Endothelial cell of umbilical vein (primary cell): ENCODE measurements around the gene TMEM171. TPM values are rescaled to one million over a fixed set of nuclear protein-coding genes. Genes with fewer than 3 reads are reported as not detected.

Experiments
- BruUV-seq: library from RNA; stranded (reverse); fragments of 400-500 nt; replicated peaks from 2 replicates; lab custom pipeline; 2021; lab: Mats Ljungman, UMichigan
- CTCF ChIA-PET: fragments of 300-600, 350-600 bp; sonication (Branson Sonifier 250); formaldehyde crosslinking; loops from one replicate; lab custom pipeline; 2021; ENCODE audit warnings: antibody characterized with exemption, inconsistent platforms; lab: Charles Lee
- POLR2A ChIA-PET: fragments of 300-600, 350-600 bp; sonication (Branson Sonifier 250); formaldehyde crosslinking; loops from one replicate; lab custom pipeline; 2021; ENCODE audit warnings: antibody characterized with exemption, inconsistent platforms; lab: Charles Lee
- DNase-seq: peaks from one replicate; pipeline ENCODE4 v3.0.0-alpha.2; 2011; ENCODE audit warnings: low read depth, low spot score
- FAIRE-seq: peaks from 2 replicates; lab custom pipeline; 2011; peaks lifted over from hg19 to GRCh38; lab: Jason Lieb, UNC
- H2AFZ ChIP-seq: 2 replicates; pipeline ENCODE4 v1.6.0; 2012; ENCODE audit warnings: low read depth, low read length, control low read depth, inconsistent platforms
- H3K27ac ChIP-seq: 2 replicates; pipeline ENCODE4 v1.5.1; 2011; ENCODE audit warnings: low read depth, mild to moderate bottlenecking, control low read depth, low read length, moderate library complexity; ENCODE audit not compliant: insufficient read depth
- H3K27me3 ChIP-seq, 2 experiments: 2 replicates each; pipeline versions ENCODE4 v1.6.0 to v1.6.1; 2011; ENCODE audit warnings: low read length in 2 of 2, mixed read lengths in 1 of 2; ENCODE audit not compliant: control insufficient read depth in 2 of 2, insufficient read depth in 2 of 2
- H3K36me3 ChIP-seq, 2 experiments: 2 replicates in 1 of 2; 3 replicates in 1 of 2; pipeline ENCODE4 v1.5.1; 2011; ENCODE audit warnings: low read length in 2 of 2, mild to moderate bottlenecking in 1 of 2, moderate library complexity in 1 of 2; ENCODE audit not compliant: control insufficient read depth in 2 of 2, insufficient read depth in 2 of 2; ENCODE audit errors: extremely low read depth in 1 of 2
- H3K4me1 ChIP-seq: 3 replicates; pipeline ENCODE4 v1.5.1; 2011; ENCODE audit warnings: mild to moderate bottlenecking, low read length; ENCODE audit not compliant: control insufficient read depth, insufficient read depth; ENCODE audit errors: extremely low read depth
- H3K4me2 ChIP-seq: 2 replicates; pipeline ENCODE4 v1.6.1; 2011; ENCODE audit warnings: low read length, control low read depth, mixed read lengths; ENCODE audit not compliant: insufficient read depth
- H3K4me3 ChIP-seq, 3 experiments: fragments of 200-600 bp in 1 of 3; sonication (generic), shearing (Covaris generic) in 1 of 3; replicated peaks in 1 of 3; 2 replicates each; pipeline ENCODE4 v1.5.1; 2011 to 2016; ENCODE audit warnings: control low read depth in 3 of 3, low read length in 3 of 3, mild to moderate bottlenecking in 2 of 3, inconsistent platforms in 1 of 3, low read depth in 1 of 3, moderate library complexity in 1 of 3; ENCODE audit not compliant: insufficient read depth in 1 of 3
- H3K79me2 ChIP-seq: 2 replicates; pipeline ENCODE4 v1.6.0; 2012; ENCODE audit warnings: low read length, inconsistent platforms; ENCODE audit not compliant: control insufficient read depth, insufficient read depth
- H3K9ac ChIP-seq: replicated peaks from 2 replicates; pipeline ENCODE3; 2011; ENCODE audit warnings: low read length, control low read depth; ENCODE audit not compliant: insufficient read depth; ENCODE audit errors: extremely low read depth
- H3K9me1 ChIP-seq: replicated peaks from 3 replicates; pipeline ENCODE4 v1.6.0; 2011; ENCODE audit warnings: mild to moderate bottlenecking, low read length; ENCODE audit not compliant: control insufficient read depth, insufficient read depth; ENCODE audit errors: extremely low read depth
- H3K9me3 ChIP-seq: replicated peaks from 2 replicates; pipeline ENCODE4 v1.5.1; 2012; ENCODE audit warnings: low read length, inconsistent platforms; ENCODE audit not compliant: control insufficient read depth, insufficient read depth
- H4K20me1 ChIP-seq: replicated peaks from 2 replicates; pipeline ENCODE3; 2011; ENCODE audit warnings: mild to moderate bottlenecking, low read length; ENCODE audit not compliant: control insufficient read depth, insufficient read depth; ENCODE audit errors: extremely low read depth
- CTCF ChIP-seq, 2 donors: IDR thresholded peaks; 1 replicate in 1 of 2; 2 replicates in 1 of 2; pipeline ENCODE4 v1.5.1; 2011; ENCODE audit warnings: low read length in 2 of 2, mild to moderate bottlenecking in 2 of 2, moderate library complexity in 2 of 2, control low read depth in 1 of 2, inconsistent platforms in 1 of 2, low read depth in 1 of 2; ENCODE audit not compliant: insufficient read depth in 1 of 2; ENCODE audit errors: extremely low read depth in 1 of 2
- EZH2 ChIP-seq: IDR thresholded peaks from 2 replicates; pipeline ENCODE4 v1.6.1; 2012; ENCODE audit warnings: borderline replicate concordance, low read depth, mild to moderate bottlenecking, moderate library complexity, low read length, inconsistent platforms; ENCODE audit not compliant: severe bottlenecking
- FOS ChIP-seq: IDR thresholded peaks from 2 replicates; pipeline ENCODE4 v1.6.1; 2011; ENCODE audit warnings: mild to moderate bottlenecking, low read length, moderate library complexity, borderline replicate concordance; ENCODE audit not compliant: insufficient read depth
- GATA2 ChIP-seq: IDR thresholded peaks from 2 replicates; pipeline ENCODE4 v1.7.0; 2011; ENCODE audit warnings: low read depth, mild to moderate bottlenecking, moderate library complexity, mixed read lengths, low read length; ENCODE audit not compliant: insufficient read length, insufficient read depth
- JUN ChIP-seq: IDR thresholded peaks from 2 replicates; pipeline ENCODE4 v1.6.1; 2011; ENCODE audit warnings: borderline replicate concordance, low read depth; ENCODE audit not compliant: insufficient read length, insufficient read depth
- MYC ChIP-seq: IDR thresholded peaks from one replicate; pipeline ENCODE4 v1.6.1; 2011; ENCODE audit warnings: mild to moderate bottlenecking, low read depth, low read length
- POLR2A ChIP-seq: IDR thresholded peaks from 2 replicates; pipeline ENCODE4 v1.6.1; 2012; ENCODE audit warnings: low read depth, mild to moderate bottlenecking, control low read depth, low read length
- POLR2AphosphoS5 ChIP-seq: IDR thresholded peaks from 2 replicates; pipeline ENCODE4 v1.6.1; 2012; ENCODE audit warnings: low read depth, mild to moderate bottlenecking, control low read depth, low read length, moderate library complexity; ENCODE audit not compliant: insufficient read depth
- dilution Hi-C: fragments of 300-500 bp; cut with MboI; formaldehyde crosslinking; loops from one replicate; pipeline ENCODE4 v1.15.0; 2019; ENCODE audit warnings: low sequenced_read_pairs; ENCODE audit not compliant: extremely low pct_ligation_motif_present
- intact Hi-C: fragments of 100-400 bp; cut with micrococcal nuclease; formaldehyde crosslinking; loops from one replicate; pipeline ENCODE4 v1.10.0; 2022
- polyA plus RNA-seq, 4 experiments: library from polyadenylated mRNA; depleted of rRNA in 3 of 4; stranded (reverse) in 3 of 4; unstranded in 1 of 4; fragments of >200 nt; gene quantifications; 2 replicates each; pipeline versions ENCODE4 v1.2.1 to v1.2.3, GENCODE V29; 2011 to 2012; ENCODE audit warnings: missing spikeins in 1 of 4
- total RNA-seq: library from RNA; stranded (reverse); gene quantifications from 2 replicates; pipeline ENCODE4 v1.2.3, GENCODE V29; 2021

Gene TMEM171
- total and polyA plus RNA-seq, 2 donors (not counting 3 experiments of a cell fraction or from before 2014, with no cell fraction given): 5.6 to 11.7 TPM

DNA sequence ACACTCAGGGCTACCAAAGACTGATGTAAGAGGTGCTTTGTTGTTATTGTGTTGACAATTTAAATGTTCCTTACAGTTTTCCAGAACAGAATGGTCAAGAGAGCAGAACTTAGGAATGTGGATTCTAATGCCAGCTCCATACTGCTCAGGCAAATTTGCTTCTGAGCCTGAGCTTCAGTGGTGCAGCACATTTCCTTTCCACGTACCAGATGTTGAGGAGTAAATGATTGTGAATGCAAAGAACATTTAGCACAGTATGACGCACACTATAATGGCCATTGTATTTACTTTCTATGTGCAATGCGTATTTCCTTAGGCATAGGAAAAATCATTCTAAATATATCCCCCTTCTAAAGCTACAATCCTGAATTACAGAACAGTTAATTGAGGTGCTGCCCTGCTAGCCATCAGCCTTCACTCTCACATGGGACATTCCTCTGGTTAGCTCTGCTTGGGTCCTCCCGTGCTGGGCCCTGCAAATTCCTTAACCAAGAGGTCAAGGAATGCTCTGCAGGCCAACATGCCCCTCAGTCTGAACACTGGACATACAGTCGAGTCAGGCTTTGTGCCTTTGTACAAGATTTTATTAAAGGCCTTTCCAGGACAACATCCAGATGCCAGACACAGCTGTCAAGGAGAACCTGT, 31.5 kb downstream of the TMEM171 start:
- Histone ChIP-seq H3K4me2 (no peak overlapping the region), H3K4me1 (peaks cover 23% of the 10 kb centered on the region), H4K20me1 (no peaks in the 10 kb centered on the region), H3K9me1 (no peaks in the 10 kb centered on the region), H3K27me3 (no peaks in the 10 kb centered on the region), H3K4me3 (no peak overlapping the region), H3K27ac (peak overlapping the region; percentile 38), H3K36me3 (no peaks in the 10 kb centered on the region), H2AFZ (no peak overlapping the region), H3K9me3 (no peaks in the 10 kb centered on the region), H3K79me2 (no peaks in the 10 kb centered on the region), H3K9ac (no peak overlapping the region)
- POLR2A ChIA-PET: no interaction called here
- intact Hi-C loops: no loop called here
- FAIRE-seq (no peak), DNase-seq (peak; percentile 23)
- dilution Hi-C loops: no loop called here
- no peak for TF ChIP-seq MYC
- TF ChIP-seq POLR2AphosphoS5: no peak
- TF ChIP-seq POLR2A: no peak
- TF ChIP-seq EZH2: no peak
- TF ChIP-seq JUN: peak; percentile 20
- no peak for TF ChIP-seq FOS
- no peak for TF ChIP-seq GATA2
- no peak for TF ChIP-seq CTCF (IDR thresholded peaks at IDR 0.05; ENCODE audit: extremely low read depth in 1 of 2, insufficient read depth in 1 of 2, low read depth in 1 of 2, low read length in 2 of 2)
- CTCF ChIA-PET: interaction anchor here (0.6 to 3.2 kb wide), 6 partner anchors 12 to 299 kb away, joined by 3 to 24 read pairs (median 3); no protein-coding TSS in a partner anchor
- BruUV-seq: no TSS peak
